DMS153 treated with DMSO at 0.1 percent for 48 hours (cell line): ENCODE results near the gene STOML2.

ENCODE experiments used
- DNase-seq: peaks from one replicate; lab custom pipeline; 2025; ENCODE audit not compliant: unreplicated experiment; lab: John Stamatoyannopoulos, UW

Gene STOML2

GRCh38 chr9:35072461-35073278 lies 30.3 kb downstream of the STOML2 start, which contains the start of gene VCP:
Gene VCP, minus strand, starts transcription at chr9:35072625. Its CDS starts 272 bp downstream, at chr9:35072353.
- DNase-seq: peak; percentile 97

- DNase-seq: peak; percentile 18
Observed at GRCh38 chr9:35071814-35072460, 31.0 kb downstream of the STOML2 start.

- no peak for DNase-seq
Observed at GRCh38 chr9:35070823-35071813, 31.8 kb downstream of the STOML2 start.

GRCh38 chr9:35069020-35069419 lies 33.9 kb downstream of the STOML2 start:
- DNase-seq: no peak

- no peak for DNase-seq
Observed at GRCh38 chr9:35067056-35067455, 35.9 kb downstream of the STOML2 start.

GRCh38 chr9:35060548-35061207 lies 42.3 kb downstream of the STOML2 start:
- DNase-seq: no peak

- DNase-seq: no peak
Observed at GRCh38 chr9:35059438-35059837, 43.5 kb downstream of the STOML2 start.

- DNase-seq: no peak
Observed at GRCh38 chr9:35057271-35057620, 45.7 kb downstream of the STOML2 start.

- DNase-seq: no peak
Observed at GRCh38 chr9:35056571-35057270, 46.2 kb downstream of the STOML2 start.

- DNase-seq: no peak
Observed at GRCh38 chr9:35054871-35055644, 47.9 kb downstream of the STOML2 start.

GRCh38 chr9:35054185-35054835 lies 48.6 kb downstream of the STOML2 start:
- DNase-seq: no peak

- no peak for DNase-seq
Observed at GRCh38 chr9:35051069-35051967, 51.6 kb downstream of the STOML2 start.
